Cardiac fibroblast (primary cell): Measurements from ENCODE around the gene PRR13.

Experiments used
- DNase-seq, 2 donors: peaks; one replicate each; pipeline versions ENCODE4 v3.0.0 to v3.0.0-alpha.2; 2010; ENCODE audit warnings: low read depth in 2 of 2
- H3K4me3 ChIP-seq, 2 donors: replicated peaks in 1 of 2; 1 replicate in 1 of 2; 2 replicates in 1 of 2; pipeline ENCODE4 v1.5.1; 2011; ENCODE audit warnings: low read depth in 2 of 2, low read length in 2 of 2, mild to moderate bottlenecking in 2 of 2, moderate library complexity in 1 of 2
- CTCF ChIP-seq: IDR thresholded peaks from one replicate; pipeline ENCODE4 v1.5.1; 2011; ENCODE audit warnings: low read depth, mild to moderate bottlenecking, low read length, inconsistent platforms

The PRR13 gene

GRCh38 chr12:53489242-53489864 is 47.8 kb downstream of the PRR13 start:
- no peak overlapping the region for H3K4me3 ChIP-seq
- no peak for DNase-seq
- TF ChIP-seq CTCF, result no peak

GRCh38 chr12:53492188-53492587 is 50.7 kb downstream of the PRR13 start:
- peak overlapping the region; percentile 1 to 56 for H3K4me3 ChIP-seq
- no peak for DNase-seq
- TF ChIP-seq CTCF, result no peak

GRCh38 chr12:53492830-53493609 is 51.5 kb downstream of the PRR13 start:
- H3K4me3 ChIP-seq, result peak overlapping the region; percentile 40 to 56
- peak; percentile 86 to 95 for DNase-seq
- TF ChIP-seq CTCF, result no peak

DNA sequence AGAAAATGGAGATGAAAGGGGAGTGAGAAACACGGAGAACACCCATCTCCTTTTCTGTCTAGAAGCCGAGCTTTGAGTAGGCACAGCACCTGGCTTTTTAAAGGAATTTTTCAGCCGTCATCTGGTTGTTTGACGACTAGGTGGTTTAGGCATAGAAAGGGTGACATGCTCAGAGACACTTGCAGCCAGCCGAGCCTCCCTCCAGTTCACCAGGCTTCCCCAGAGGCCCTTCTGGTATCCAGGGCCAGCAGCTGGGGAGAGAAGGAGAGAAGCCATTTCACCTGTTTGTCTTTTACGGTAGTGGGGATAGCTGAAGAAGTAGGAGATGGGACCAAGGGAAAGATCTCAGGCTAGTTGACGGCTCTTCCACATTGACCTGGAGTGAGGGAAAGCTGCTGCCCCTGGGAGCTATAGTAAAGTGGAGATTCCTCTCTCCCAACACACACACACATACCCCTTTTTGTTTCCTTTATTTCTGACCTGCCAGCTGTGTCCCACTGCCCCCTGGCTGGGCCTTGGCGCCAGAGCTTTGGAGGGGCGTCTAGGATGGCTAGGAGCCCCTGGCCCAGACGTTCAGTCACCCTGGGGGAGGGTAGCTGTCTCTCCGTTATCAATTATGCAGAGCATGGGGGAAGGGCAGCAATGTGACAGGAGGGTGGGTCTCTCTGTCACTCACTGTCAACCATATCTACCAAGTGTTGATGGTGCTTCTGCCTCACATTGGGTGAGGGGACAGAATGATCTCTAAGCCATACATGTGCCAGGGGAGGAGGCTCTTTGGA is 52.3 kb downstream of the PRR13 start:
- no peak for TF ChIP-seq CTCF
- DNase-seq, result no peak

More for the DNA sequence above, 52.3 kb downstream of the PRR13 start:
- H3K4me3 ChIP-seq, result peak overlapping the region; percentile 30 to 56
